Activated CD8-positive, alpha-beta memory T cell treated with anti-CD3 and anti-CD28 coated beads for 36 hours (primary cell): ENCODE results near the gene SOX8. TPM values are rescaled to one million over a fixed set of nuclear protein-coding genes. Genes with fewer than 3 reads are reported as not detected.
"Not testable (repeated sequence)": the region's sequence is repeated elsewhere in the genome, so short reads cannot be mapped to it uniquely, and the experiment has no call there.

ENCODE experiments used
- CTCF ChIA-PET: fragments of 350-600 bp; sonication (Branson Sonifier 250); formaldehyde crosslinking; loops from one replicate; lab custom pipeline; 2021; ENCODE audit warnings: antibody characterized with exemption; lab: Charles Lee
- POLR2A ChIA-PET: fragments of 350-600 bp; sonication (Branson Sonifier 250); formaldehyde crosslinking; loops from one replicate; lab custom pipeline; 2021; ENCODE audit warnings: antibody characterized with exemption; lab: Charles Lee
- total RNA-seq, 2 experiments: library from RNA; stranded (reverse); gene quantifications; one replicate each; pipeline ENCODE4 v1.2.3, GENCODE V29; 2021

The SOX8 gene
- total RNA-seq, 2 experiments from 2014 or later: 0.61 to 0.63 TPM

- POLR2A ChIA-PET: no interaction called here
- CTCF ChIA-PET: no interaction called here
These were observed 31.4 kb downstream of the SOX8 start for GRCh38 chr16:1012722-1013592.

GRCh38 chr16:1013593-1013900 lies 32.0 kb downstream of the SOX8 start:
- POLR2A ChIA-PET: no interaction called here

GRCh38 chr16:1014221-1014620 lies 32.7 kb downstream of the SOX8 start:
- POLR2A ChIA-PET: no interaction called here
- CTCF ChIA-PET: no interaction called here

More at GRCh38 chr16:1013593-1013900, 32.0 kb downstream of the SOX8 start:
- CTCF ChIA-PET: no interaction called here

- ChIA-PET CTCF (no interaction called here), POLR2A (no interaction called here)
These were observed 33.4 kb downstream of the SOX8 start for GRCh38 chr16:1014771-1015495.

- CTCF ChIA-PET: no interaction called here
- POLR2A ChIA-PET: no interaction called here
These were observed 37.1 kb downstream of the SOX8 start for GRCh38 chr16:1018447-1019198.

- ChIA-PET CTCF (no interaction called here), POLR2A (no interaction called here)
These were observed 37.9 kb downstream of the SOX8 start for GRCh38 chr16:1019231-1020090.

- ChIA-PET CTCF (no interaction called here), POLR2A (no interaction called here)
These were observed 38.5 kb downstream of the SOX8 start for GRCh38 chr16:1020091-1020399.

- CTCF ChIA-PET: no interaction called here
- POLR2A ChIA-PET: no interaction called here
These were observed 39.0 kb downstream of the SOX8 start for GRCh38 chr16:1020591-1020990.

- POLR2A ChIA-PET: no interaction called here
- CTCF ChIA-PET: no interaction called here
These were observed 40.1 kb downstream of the SOX8 start for GRCh38 chr16:1021553-1022160.

- ChIA-PET CTCF (no interaction called here), POLR2A (no interaction called here)
These were observed 40.9 kb downstream of the SOX8 start for GRCh38 chr16:1022466-1022865.

- ChIA-PET CTCF (no interaction called here), POLR2A (no interaction called here)
These were observed 42.6 kb downstream of the SOX8 start for GRCh38 chr16:1024138-1024537.

GRCh38 chr16:1025183-1025809 lies 43.7 kb downstream of the SOX8 start:
- CTCF ChIA-PET, POLR2A ChIA-PET: not testable (repeated sequence)

- POLR2A ChIA-PET: no interaction called here
- CTCF ChIA-PET: no interaction called here
These were observed 44.6 kb downstream of the SOX8 start for GRCh38 chr16:1026057-1026783.

- CTCF ChIA-PET: no interaction called here
- POLR2A ChIA-PET: no interaction called here
These were observed 45.4 kb downstream of the SOX8 start for GRCh38 chr16:1026784-1027500.

- ChIA-PET CTCF (no interaction called here), POLR2A (no interaction called here)
These were observed 45.9 kb downstream of the SOX8 start for GRCh38 chr16:1027501-1027815.

GRCh38 chr16:1028056-1028455 lies 46.5 kb downstream of the SOX8 start:
- CTCF ChIA-PET: no interaction called here

GRCh38 chr16:1028524-1029258 lies 47.1 kb downstream of the SOX8 start:
- ChIA-PET POLR2A (no interaction called here), CTCF (interaction anchor here (0.5 kb wide), 1 partner anchor 31 kb away, joined by 3 read pairs; no protein-coding TSS in a partner anchor)

More at GRCh38 chr16:1028056-1028455, 46.5 kb downstream of the SOX8 start:
- POLR2A ChIA-PET: no interaction called here
